ENCODE measurements around the gene PEA15. TPM values are rescaled to one million over a fixed set of nuclear protein-coding genes. Genes with fewer than 3 reads are reported as not detected.

Gene PEA15
- total and polyA plus RNA-seq, 2 of the 8 experiments (the other 6 are each of a cell fraction or from before 2014, with no cell fraction given) = 71.3 to 75.1 TPM

DNA sequence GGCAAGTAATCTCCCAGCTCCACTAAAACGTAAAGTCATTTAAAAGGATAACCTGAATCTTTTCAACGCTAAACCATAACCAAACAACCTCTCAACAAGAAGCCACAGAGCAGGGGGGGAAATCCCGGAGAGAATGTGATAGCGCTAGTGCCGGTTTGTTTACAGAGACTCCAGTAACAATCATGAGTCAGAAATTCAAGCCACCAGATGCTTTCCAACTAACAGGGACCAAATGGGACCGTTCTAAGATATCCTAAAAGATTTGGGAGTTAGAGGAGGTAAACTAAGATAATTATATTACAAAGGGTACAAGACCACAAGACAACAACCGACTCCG, 56.3 kb downstream of the PEA15 start:
- Histone ChIP-seq H3K36me3 (ENCODE audit: control insufficient read depth in 2 of 4, insufficient read depth in 4 of 4, low read length in 3 of 4) (no peaks in the 10 kb centered on the region), H3K4me2 (ENCODE audit: insufficient read depth in 1 of 2, low read depth in 2 of 2, low read length in 2 of 2) (peak overlapping the region; percentile 65 to 89), H2BK5ac (ENCODE audit: low read depth, low read length) (peak overlapping the region; percentile 100), H3K9me3 (ENCODE audit: insufficient read depth in 2 of 2, low read depth in 1 of 2, low read length in 1 of 2) (no peaks in the 10 kb centered on the region), H3K4me3 (ENCODE audit: extremely low read depth in 1 of 4, insufficient read depth in 2 of 4, low read depth in 3 of 4, low read length in 4 of 4) (peak overlapping the region; percentile 91 to 99 (median 96)), H3K79me1 (ENCODE audit: low read depth, low read length) (no peaks in the 10 kb centered on the region; the same call in 1 of the 2 replicates), H4K20me1 (replicated peaks in 1 of 2; ENCODE audit: control insufficient read depth in 1 of 2, insufficient read depth in 2 of 2, low read length in 2 of 2) (no peaks in the 10 kb centered on the region), H3K23ac (ENCODE audit: insufficient read length) (no peak overlapping the region), H2BK120ac (replicated peaks; ENCODE audit: low read depth, low read length) (no peak overlapping the region), H4K91ac (replicated peaks; ENCODE audit: insufficient read length, low read length) (peak overlapping the region; percentile 94), H2AK5ac (ENCODE audit: low read depth, low read length) (no peak overlapping the region; the same call in 1 of the 2 replicates), H3K18ac (ENCODE audit: extremely low read depth, low read length) (no peak overlapping the region; the same call in 1 of the 2 replicates), H2AFZ (ENCODE audit: low read length) (no peak overlapping the region; the same call in 1 of the 2 replicates), H3K4me1 (replicated peaks in 1 of 4; ENCODE audit: control insufficient read depth in 3 of 4, insufficient read depth in 4 of 4, low read length in 3 of 4) (peaks cover 2 to 13% (median 5%) of the 10 kb centered on the region in 4 experiments; a peak in 6 of 7 replicates), H2BK15ac (ENCODE audit: low read length) (no peak overlapping the region), H3K27ac (ENCODE audit: low read depth, low read length) (peak overlapping the region; percentile 97), H3K27me3 (replicated peaks in 1 of 4; ENCODE audit: control insufficient read depth in 3 of 4, extremely low read depth in 1 of 4, insufficient read depth in 3 of 4, low read length in 3 of 4) (no peaks in the 10 kb centered on the region), H4K8ac (ENCODE audit: extremely low read depth, insufficient read depth, low read length) (peak overlapping the region; percentile 99; the same call in 1 of the 2 replicates), H2BK20ac (ENCODE audit: low read length) (no peak overlapping the region), H3K23me2 (ENCODE audit: low read depth, low read length) (0 out of 2 replicates have a peak, but pooled peaks cover 2% of the 10 kb centered on the region), H3K4ac (replicated peaks; ENCODE audit: insufficient read length, low read depth, low read length) (peak overlapping the region; percentile 5), H3K9ac (replicated peaks in 1 of 4; ENCODE audit: extremely low read depth in 1 of 4, low read depth in 3 of 4, low read length in 3 of 4) (peak overlapping the region; percentile 96 to 99 (median 98)), H4K5ac (ENCODE audit: insufficient read length, low read depth, low read length) (peak overlapping the region; percentile 95), H3K79me2 (ENCODE audit: control insufficient read depth in 1 of 2, insufficient read depth in 2 of 2, low read length in 2 of 2) (peaks cover 5 to 54% of the 10 kb centered on the region in 2 experiments; a peak in 3 of 4 replicates), H3K56ac (replicated peaks; ENCODE audit: insufficient read length, low read depth, low read length) (peak overlapping the region; percentile 96), H3K14ac (ENCODE audit: insufficient read length) (no peak overlapping the region), H2BK12ac (ENCODE audit: low read depth, low read length) (peak overlapping the region; percentile 95; the same call in 1 of the 2 replicates)
- FAIRE-seq (no peak), DNase-seq (ENCODE audit: low read depth in 1 of 2, low spot score in 2 of 2) (no peak)
- ChIA-PET CTCF (ENCODE audit: partially characterized antibody) (interaction anchor here (0.9 to 4.2 kb wide), 5 partner anchors 9 to 151 kb away, joined by 3 to 28 read pairs (median 3); no protein-coding TSS in a partner anchor), POLR2A (ENCODE audit: partially characterized antibody) (interaction anchor here (0.7 to 7.6 kb wide), 20 partner anchors 9 to 414 kb away, joined by 3 to 58 read pairs (median 5); partner anchors contain the start of genes IGSF8 and PEX19)
- 3% methylated on average over 8 of the region's 8 CpGs; no CpG with 5 or more reads in 1 of the 2 experiments for WGBS, 2 experiments (ENCODE audit: extremely low coverage in 1 of 2, insufficient coverage in 1 of 2, insufficient read length in 1 of 2, insufficient replicate concordance in 2 of 2, low coverage in 1 of 2, low lambda C conversion rate in 2 of 2, missing lambda C conversion rate in 1 of 2)
- TF ChIP-seq CEBPB (IDR thresholded peaks at IDR 0.05; ENCODE audit: low read depth, low read length) (no peak), JUN (IDR thresholded peaks at IDR 0.05; ENCODE audit: low read depth, low read length) (no peak), SRF (IDR thresholded peaks at IDR 0.05; ENCODE audit: low read depth, low read length) (no peak), SP1 (IDR thresholded peaks at IDR 0.05; ENCODE audit: low read depth, low read length) (no peak), GTF2F1 (IDR thresholded peaks at IDR 0.05; ENCODE audit: borderline replicate concordance, low read depth, low read length) (no peak), SP4 (IDR thresholded peaks at IDR 0.05; ENCODE audit: low read length) (no peak), GABPA (IDR thresholded peaks at IDR 0.05; ENCODE audit: borderline replicate concordance, insufficient read depth, low read length) (no peak), POLR2A (IDR thresholded peaks at IDR 0.05; ENCODE audit: control extremely low read depth in 1 of 2, low read depth in 2 of 2, low read length in 2 of 2) (no peak), RAD21 (IDR thresholded peaks at IDR 0.05 in 1 of 2, conservative IDR thresholded peaks at IDR 0.05 in 1 of 2; ENCODE audit: low read depth in 2 of 2, low read length in 2 of 2) (no peak), CBX8 (IDR thresholded peaks at IDR 0.05; ENCODE audit: borderline replicate concordance, low read depth, low read length) (no peak), SIN3A (conservative IDR thresholded peaks at IDR 0.05 in 1 of 2, IDR thresholded peaks at IDR 0.05 in 1 of 2; ENCODE audit: low read depth in 1 of 2, low read length in 2 of 2) (peak in 1 of 2 experiments; percentile 48; a peak in 1 of 4 replicates), JUND (IDR thresholded peaks at IDR 0.05; ENCODE audit: low read length) (peak; percentile 46; the same call in 1 of the 2 replicates)
- TF ChIP-seq, protein P1, sequence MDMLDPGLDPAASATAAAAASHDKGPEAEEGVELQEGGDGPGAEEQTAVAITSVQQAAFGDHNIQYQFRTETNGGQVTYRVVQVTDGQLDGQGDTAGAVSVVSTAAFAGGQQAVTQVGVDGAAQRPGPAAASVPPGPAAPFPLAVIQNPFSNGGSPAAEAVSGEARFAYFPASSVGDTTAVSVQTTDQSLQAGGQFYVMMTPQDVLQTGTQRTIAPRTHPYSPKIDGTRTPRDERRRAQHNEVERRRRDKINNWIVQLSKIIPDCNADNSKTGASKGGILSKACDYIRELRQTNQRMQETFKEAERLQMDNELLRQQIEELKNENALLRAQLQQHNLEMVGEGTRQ (IDR thresholded peaks at IDR 0.05; ENCODE audit: low read length) = no peak
